Measurements from ENCODE around the gene NRN1L. TPM values are rescaled to one million over a fixed set of nuclear protein-coding genes. Genes with fewer than 3 reads are reported as not detected.

NRN1L gene
- total RNA-seq, 1 donor from 2014 or later: 0.69 TPM

DNA sequence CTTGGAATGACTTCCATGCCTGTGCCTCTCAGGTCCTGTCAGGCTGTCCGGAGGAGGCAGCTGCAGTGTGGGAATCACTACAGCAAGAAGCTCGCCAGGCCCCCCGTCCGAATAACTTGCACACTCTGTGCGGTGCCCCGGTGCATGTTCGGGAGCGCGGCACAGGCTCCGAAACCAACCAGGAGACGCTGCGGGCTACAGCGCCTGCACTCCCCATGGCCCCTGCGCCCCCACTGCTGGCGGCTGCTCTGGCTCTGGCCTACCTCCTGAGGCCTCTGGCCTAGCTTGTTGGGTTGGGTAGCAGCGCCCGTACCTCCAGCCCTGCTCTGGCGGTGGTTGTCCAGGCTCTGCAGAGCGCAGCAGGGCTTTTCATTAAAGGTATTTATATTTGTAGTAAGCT lies 1.3 kb downstream of the NRN1L start:
- Histone ChIP-seq H3K36me3 (peaks cover 33% of the 10 kb centered on the region), H3K27ac (no peak overlapping the region), H3K9me3 (no peaks in the 10 kb centered on the region), H3K4me1 (peaks cover 4% of the 10 kb centered on the region), H3K27me3 (no peaks in the 10 kb centered on the region), H3K4me3 (no peak overlapping the region)
- DNase-seq: no peak
- ATAC-seq: no peak
- intact Hi-C loops (cut with DNase I): loop anchor here (10.0 kb wide), 1 partner anchor 159 kb away; no protein-coding TSS in a partner anchor
- TF ChIP-seq, protein P1, sequence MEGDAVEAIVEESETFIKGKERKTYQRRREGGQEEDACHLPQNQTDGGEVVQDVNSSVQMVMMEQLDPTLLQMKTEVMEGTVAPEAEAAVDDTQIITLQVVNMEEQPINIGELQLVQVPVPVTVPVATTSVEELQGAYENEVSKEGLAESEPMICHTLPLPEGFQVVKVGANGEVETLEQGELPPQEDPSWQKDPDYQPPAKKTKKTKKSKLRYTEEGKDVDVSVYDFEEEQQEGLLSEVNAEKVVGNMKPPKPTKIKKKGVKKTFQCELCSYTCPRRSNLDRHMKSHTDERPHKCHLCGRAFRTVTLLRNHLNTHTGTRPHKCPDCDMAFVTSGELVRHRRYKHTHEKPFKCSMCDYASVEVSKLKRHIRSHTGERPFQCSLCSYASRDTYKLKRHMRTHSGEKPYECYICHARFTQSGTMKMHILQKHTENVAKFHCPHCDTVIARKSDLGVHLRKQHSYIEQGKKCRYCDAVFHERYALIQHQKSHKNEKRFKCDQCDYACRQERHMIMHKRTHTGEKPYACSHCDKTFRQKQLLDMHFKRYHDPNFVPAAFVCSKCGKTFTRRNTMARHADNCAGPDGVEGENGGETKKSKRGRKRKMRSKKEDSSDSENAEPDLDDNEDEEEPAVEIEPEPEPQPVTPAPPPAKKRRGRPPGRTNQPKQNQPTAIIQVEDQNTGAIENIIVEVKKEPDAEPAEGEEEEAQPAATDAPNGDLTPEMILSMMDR (IDR thresholded peaks at IDR 0.05): no peak

DNA sequence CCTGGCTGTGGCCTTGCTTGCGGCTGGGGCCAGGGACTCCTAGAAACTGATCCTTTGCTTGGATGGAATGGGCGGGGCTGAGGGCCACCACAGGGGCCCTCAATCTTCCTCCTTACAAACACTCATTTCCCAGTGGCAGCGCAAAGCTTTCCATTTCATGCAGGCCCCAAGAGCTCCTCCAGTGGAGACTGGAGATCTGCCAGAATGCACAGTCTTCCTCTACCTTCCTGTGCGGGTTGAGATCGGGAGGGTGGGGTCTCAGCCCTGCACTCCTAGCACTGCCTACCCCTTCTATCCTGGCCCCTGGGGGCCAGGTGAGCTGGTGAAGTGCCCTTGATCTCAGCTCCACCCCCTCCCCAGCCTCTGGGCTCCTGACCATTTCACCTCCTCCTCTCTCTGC lies 1.7 kb downstream of the NRN1L start:
- Histone ChIP-seq H3K4me3 (no peak overlapping the region), H3K4me1 (peaks cover 4% of the 10 kb centered on the region), H3K36me3 (peaks cover 29% of the 10 kb centered on the region), H3K27ac (no peak overlapping the region), H3K27me3 (no peaks in the 10 kb centered on the region), H3K9me3 (no peaks in the 10 kb centered on the region)
- ATAC-seq (peak; percentile 40), DNase-seq (peak; percentile 68)
- intact Hi-C loops (cut with DNase I): loop anchor here (10.0 kb wide), 1 partner anchor 158 kb away; no protein-coding TSS in a partner anchor
- TF ChIP-seq, protein P1 (IDR thresholded peaks at IDR 0.05): no peak

- H3K27me3 ChIP-seq: no peaks in the 10 kb centered on the region
- ATAC-seq (no peak), DNase-seq (no peak)
- no peaks in the 10 kb centered on the region for H3K9me3 ChIP-seq
- intact Hi-C loops (cut with DNase I): loop anchor here (10.0 kb wide), 1 partner anchor 156 kb away; no protein-coding TSS in a partner anchor
- H3K36me3 ChIP-seq: peaks cover 10% of the 10 kb centered on the region
- TF ChIP-seq, protein P1 (IDR thresholded peaks at IDR 0.05): no peak
- H3K4me3 ChIP-seq: no peak overlapping the region
- no peak overlapping the region for H3K27ac ChIP-seq
- peaks cover 9% of the 10 kb centered on the region for H3K4me1 ChIP-seq
Observed at GRCh38 chr16:67888331-67888730, 3.6 kb downstream of the NRN1L start.

DNA sequence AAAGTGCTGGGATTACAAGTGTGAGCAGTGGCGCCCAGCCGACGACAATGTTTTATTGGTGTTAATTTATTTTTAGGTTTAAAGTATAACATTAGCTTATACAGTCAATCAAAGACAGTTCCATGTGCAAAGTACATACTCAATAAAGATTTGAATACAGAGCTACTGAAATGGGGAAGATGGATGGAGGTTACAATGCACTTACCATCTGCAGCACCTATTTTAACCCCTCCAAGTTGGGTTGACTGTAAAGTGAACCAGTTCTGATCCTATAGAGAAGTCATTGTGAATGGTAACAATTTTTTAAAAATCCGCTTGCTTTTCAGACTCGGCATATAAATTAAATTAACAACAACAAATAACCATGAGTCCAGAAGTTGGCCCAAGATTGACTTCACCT lies 7.7 kb downstream of the NRN1L start:
- peak overlapping the region; percentile 88 for H3K4me3 ChIP-seq
- H3K27me3 ChIP-seq: no peaks in the 10 kb centered on the region
- intact Hi-C loops (cut with DNase I): no loop called here
- H3K4me1 ChIP-seq: peaks cover 28% of the 10 kb centered on the region
- no peak for ATAC-seq
- TF ChIP-seq, protein P1 (IDR thresholded peaks at IDR 0.05): no peak
- no peaks in the 10 kb centered on the region for H3K36me3 ChIP-seq
- no peak for DNase-seq
- H3K9me3 ChIP-seq: no peaks in the 10 kb centered on the region
- peak overlapping the region; percentile 97 for H3K27ac ChIP-seq

DNA sequence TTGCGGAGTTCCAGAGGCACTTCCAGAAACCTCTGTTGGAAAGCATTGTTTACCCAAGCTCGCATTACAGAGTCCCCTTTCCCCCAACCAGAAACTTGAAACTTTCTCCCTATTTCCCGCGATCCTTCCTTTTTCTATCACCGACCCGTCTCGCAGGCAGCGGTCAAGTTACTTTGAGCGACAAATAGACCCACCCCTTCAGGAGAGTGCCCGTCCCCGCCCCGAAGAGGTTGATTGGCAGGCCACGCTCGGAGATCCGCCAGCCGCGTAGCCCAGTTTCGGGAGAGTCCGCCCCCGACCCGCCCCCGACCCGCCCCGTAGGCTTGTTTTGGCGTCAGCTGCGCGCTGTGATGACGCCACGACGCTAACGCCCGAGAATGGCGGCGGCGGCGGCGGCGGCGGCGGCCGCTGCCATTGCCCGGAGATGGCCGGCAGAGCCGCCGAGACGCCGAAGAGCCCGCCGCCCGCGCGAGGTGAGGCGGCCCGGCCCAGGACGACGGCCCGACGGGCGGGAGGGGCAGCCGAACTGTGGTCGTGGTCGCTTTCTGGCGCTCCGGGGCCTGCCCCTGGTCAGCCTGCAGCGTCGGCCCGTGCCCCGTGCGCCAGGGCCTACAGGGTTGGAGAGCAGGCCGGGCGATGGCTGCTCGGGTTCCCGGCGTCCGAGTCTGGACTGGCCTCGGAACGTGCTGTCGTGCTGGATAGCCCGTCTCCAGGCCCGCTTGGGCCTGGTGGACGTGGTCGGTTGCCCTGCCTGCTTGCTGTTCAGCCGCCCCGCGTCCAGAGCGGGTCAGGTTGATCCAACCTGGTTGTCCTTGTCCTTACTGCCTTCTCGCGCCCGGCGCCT lies 8.4 kb downstream of the NRN1L start, which contains the start of gene PSKH1:
Gene PSKH1 (plus strand): TSS at position 356 of the 844 bp plus-strand sequence. CDS start 15,496 bp downstream, outside the sequence.
- Histone ChIP-seq H3K9me3 (no peaks in the 10 kb centered on the region), H3K4me1 (peaks cover 28% of the 10 kb centered on the region), H3K4me3 (peak within 1 kb of the TSS; percentile 88), H3K27ac (peak within 1 kb of the TSS; percentile 97), H3K36me3 (no peaks in the 10 kb centered on the region), H3K27me3 (no peaks in the 10 kb centered on the region)
- peak; percentile 99 for DNase-seq
- TF ChIP-seq, protein P1 (IDR thresholded peaks at IDR 0.05): no peak
- ATAC-seq: peak; percentile 99
- intact Hi-C loops (cut with DNase I): no loop called here
